B cell (primary cell): ENCODE data around the gene CCDC112. TPM values are rescaled to one million over a fixed set of nuclear protein-coding genes. Genes with fewer than 3 reads are reported as not detected.

Source experiments
- ATAC-seq: fragments of 200-7000 bp; cut with Tn5 transposase; one replicate; pipeline ENCODE4 v1.10.0; 2021; ENCODE audit warnings: low read depth, mild to moderate bottlenecking, moderate number of reproducible peaks, moderate library complexity
- CTCF ChIA-PET: fragments of 350-600 bp; sonication (Branson Sonifier 250); formaldehyde crosslinking; loops from one replicate; lab custom pipeline; 2021; ENCODE audit warnings: antibody characterized with exemption, inconsistent platforms; lab: Charles Lee
- POLR2A ChIA-PET: fragments of 350-600 bp; sonication (Branson Sonifier 250); formaldehyde crosslinking; loops from one replicate; lab custom pipeline; 2021; ENCODE audit warnings: antibody characterized with exemption; lab: Charles Lee
- DNase-seq: peaks from one replicate; pipeline ENCODE4 v3.0.0; 2013
- H2AFZ ChIP-seq: 2 replicates; pipeline ENCODE4 v1.6.1; 2012; ENCODE audit warnings: mild to moderate bottlenecking, low read depth, low read length; ENCODE audit not compliant: insufficient read depth, poor library complexity, severe bottlenecking
- H3K27ac ChIP-seq, 2 donors: 1 replicate in 1 of 2; 2 replicates in 1 of 2; pipeline ENCODE4 v1.5.1; 2012 to 2013; ENCODE audit warnings: low read length in 2 of 2, mild to moderate bottlenecking in 2 of 2, moderate library complexity in 1 of 2
- H3K27me3 ChIP-seq, 4 experiments: fragments of 200-600 bp in 1 of 4; sonication (generic) in 1 of 4; replicated peaks in 1 of 4; 1 replicate in 2 of 4; 2 replicates in 2 of 4; pipeline versions ENCODE4 v1.6.1 to v1.7.0; 2013 to 2016; ENCODE audit warnings: low read length in 3 of 4, mild to moderate bottlenecking in 2 of 4, mixed read lengths in 1 of 4, moderate library complexity in 1 of 4; ENCODE audit not compliant: insufficient read depth in 4 of 4, control insufficient read depth in 3 of 4; ENCODE audit errors: control extremely low read depth in 1 of 4
- H3K36me3 ChIP-seq, 2 experiments: replicated peaks in 1 of 2; 1 replicate in 1 of 2; 2 replicates in 1 of 2; pipeline versions ENCODE4 v1.6.1 to v1.7.1; 2013; ENCODE audit warnings: low read length in 1 of 2; ENCODE audit not compliant: insufficient read depth in 2 of 2, control insufficient read depth in 1 of 2; ENCODE audit errors: control extremely low read depth in 1 of 2, extremely low read depth in 1 of 2
- H3K4me1 ChIP-seq, 2 donors: fragments of 200-600 bp in 1 of 2; sonication (generic) in 1 of 2; 1 replicate in 1 of 2; 2 replicates in 1 of 2; pipeline versions ENCODE4 v1.5.1 to v1.6.1; 2013 to 2017; ENCODE audit warnings: low read length in 2 of 2; ENCODE audit not compliant: control insufficient read depth in 2 of 2, insufficient read depth in 2 of 2
- H3K4me2 ChIP-seq: replicated peaks from 2 replicates; pipeline ENCODE3; 2012; ENCODE audit warnings: mild to moderate bottlenecking, low read depth, low read length; ENCODE audit not compliant: poor library complexity, severe bottlenecking
- H3K4me3 ChIP-seq, 5 experiments: fragments of 200-600 bp in 1 of 5; sonication (generic) in 1 of 5; 1 replicate in 3 of 5; 2 replicates in 2 of 5; pipeline versions ENCODE4 v1.5.1 to v1.7.0; 2011 to 2016; ENCODE audit warnings: low read length in 4 of 5, mild to moderate bottlenecking in 4 of 5, low read depth in 2 of 5, control low read depth in 1 of 5, moderate library complexity in 1 of 5; ENCODE audit not compliant: insufficient read depth in 1 of 5; ENCODE audit errors: control extremely low read depth in 1 of 5, extremely low read depth in 1 of 5
- H3K79me2 ChIP-seq: fragments of 200-600 bp; sonication (generic); one replicate; pipeline ENCODE4 v1.6.0; 2016; ENCODE audit warnings: low read length; ENCODE audit not compliant: control insufficient read depth, insufficient read depth
- H3K9ac ChIP-seq: fragments of 200-600 bp; sonication (generic); 2 replicates; pipeline ENCODE4 v1.6.1; 2017; ENCODE audit warnings: mild to moderate bottlenecking, low read length, moderate library complexity
- H3K9me3 ChIP-seq, 3 donors: one replicate each; pipeline versions ENCODE4 v1.6.1 to v1.7.1; 2013; ENCODE audit warnings: low read length in 2 of 3; ENCODE audit not compliant: control insufficient read depth in 2 of 3, insufficient read depth in 1 of 3; ENCODE audit errors: control extremely low read depth in 1 of 3
- H4K20me1 ChIP-seq: 2 replicates; pipeline ENCODE4 v1.6.0; 2012; ENCODE audit warnings: mild to moderate bottlenecking, low read length; ENCODE audit not compliant: insufficient read depth, control insufficient read depth, poor library complexity, severe bottlenecking
- H3K27ac Mint-ChIP-seq: one replicate; pipeline ENCODE4 v1.8.0; 2021; ENCODE audit warnings: mixed read lengths
- H3K27me3 Mint-ChIP-seq: one replicate; pipeline ENCODE4 v1.8.0; 2021; ENCODE audit warnings: mixed read lengths
- H3K4me1 Mint-ChIP-seq: one replicate; pipeline ENCODE4 v1.8.0; 2021; ENCODE audit warnings: mixed read lengths
- H3K4me3 Mint-ChIP-seq: one replicate; pipeline ENCODE4 v1.8.0; 2021; ENCODE audit warnings: mixed read lengths
- H3K9me3 Mint-ChIP-seq: one replicate; pipeline ENCODE4 v1.8.0; 2022; ENCODE audit warnings: mixed read lengths; ENCODE audit not compliant: insufficient read depth
- CTCF ChIP-seq: fragments of 200-600 bp; IDR thresholded peaks from one replicate; pipeline ENCODE4 v1.8.0; 2022; ENCODE audit warnings: antibody characterized with exemption, mild to moderate bottlenecking
- EZH2 ChIP-seq: IDR thresholded peaks from 2 replicates; pipeline ENCODE4 v1.6.1; 2012; ENCODE audit warnings: borderline replicate concordance, low read depth, mild to moderate bottlenecking, moderate library complexity, low read length; ENCODE audit not compliant: insufficient read depth, poor library complexity, severe bottlenecking
- WGBS: methylation state at CpG from one replicate; pipeline ENCODE4 v1.1.5; 2013; ENCODE audit warnings: missing lambda C conversion rate; ENCODE audit not compliant: insufficient coverage; 5-methylcytosine and 5-hydroxymethylcytosine counted together
- intact Hi-C: fragments of 100-400 bp; cut with micrococcal nuclease; formaldehyde crosslinking; loops from one replicate; pipeline ENCODE4 v1.10.0; 2022
- polyA plus RNA-seq: library from polyadenylated mRNA; depleted of rRNA; stranded (reverse); fragments of >200 nt; gene quantifications from 2 replicates; pipeline ENCODE4 v1.2.3, GENCODE V29; 2012
- total RNA-seq, 2 donors: library from RNA; stranded (reverse); fragments of 120-200 nt in 1 of 2; gene quantifications; 1 replicate in 1 of 2; 2 replicates in 1 of 2; pipeline versions ENCODE4 v1.2.3 to v1.2.4, GENCODE V29; 2013 to 2022

Gene CCDC112
- total and polyA plus RNA-seq, 2 donors (not counting 1 experiment from before 2014, with no cell fraction given): 3.7 to 9.6 TPM

GRCh38 chr5:115236599-115236998 is 59.9 kb downstream of the CCDC112 start:
- Mint-ChIP-seq H3K4me1 (no peaks in the 10 kb centered on the region), H3K27ac (no peak overlapping the region), H3K27me3 (no peaks in the 10 kb centered on the region), H3K4me3 (no peak overlapping the region), H3K9me3 (no peaks in the 10 kb centered on the region)
- no peaks in the 10 kb centered on the region for H3K9me3 ChIP-seq
- intact Hi-C loops: no loop called here
- no peak overlapping the region for H3K4me3 ChIP-seq
- H3K36me3 ChIP-seq: peaks cover 7 to 65% of the 10 kb centered on the region in 2 experiments
- TF ChIP-seq EZH2 (no peak), CTCF (no peak)
- no peak overlapping the region for H3K4me2 ChIP-seq
- no peak overlapping the region for H3K27ac ChIP-seq
- ChIA-PET POLR2A (no interaction called here), CTCF (interaction anchor here (1.0 kb wide), 1 partner anchor 9 kb away, joined by 3 read pairs; no protein-coding TSS in a partner anchor)
- DNase-seq (no peak), ATAC-seq (no peak)
- no peaks in the 10 kb centered on the region for H3K4me1 ChIP-seq
- H3K9ac ChIP-seq: no peak overlapping the region
- peaks cover 18% of the 10 kb centered on the region for H4K20me1 ChIP-seq
- peaks cover 6% of the 10 kb centered on the region for H3K79me2 ChIP-seq
- no CpG with 5 or more reads among the region's 2 CpGs for WGBS
- H3K27me3 ChIP-seq: no peaks in the 10 kb centered on the region
- no peak overlapping the region for H2AFZ ChIP-seq

- H3K4me3 ChIP-seq: no peak overlapping the region
- no peaks in the 10 kb centered on the region for H3K9me3 ChIP-seq
- CTCF ChIA-PET: interaction anchor here (0.8 to 1.8 kb wide), 2 partner anchors 91 to 135 kb away, joined by 3 to 5 read pairs; no protein-coding TSS in a partner anchor
- intact Hi-C loops: no loop called here
- peaks cover 0 to 69% of the 10 kb centered on the region in 2 experiments for H3K36me3 ChIP-seq
- H3K27ac ChIP-seq: no peak overlapping the region
- H4K20me1 ChIP-seq: peaks cover 6% of the 10 kb centered on the region
- H3K4me2 ChIP-seq: no peak overlapping the region
- POLR2A ChIA-PET: no interaction called here
- no peaks in the 10 kb centered on the region for H3K9me3 Mint-ChIP-seq
- ATAC-seq (no peak), DNase-seq (no peak)
- H3K79me2 ChIP-seq: no peaks in the 10 kb centered on the region
- peaks cover 8% of the 10 kb centered on the region for H3K4me1 Mint-ChIP-seq
- H3K27me3 Mint-ChIP-seq: no peaks in the 10 kb centered on the region
- H3K4me3 Mint-ChIP-seq: no peak overlapping the region
- H3K27ac Mint-ChIP-seq: no peak overlapping the region
- no CpG with 5 or more reads among the region's 4 CpGs for WGBS
- no peak overlapping the region for H2AFZ ChIP-seq
- H3K27me3 ChIP-seq: no peaks in the 10 kb centered on the region
- H3K4me1 ChIP-seq: no peaks in the 10 kb centered on the region
- TF ChIP-seq CTCF (no peak), EZH2 (no peak)
- no peak overlapping the region for H3K9ac ChIP-seq
Observed at GRCh38 chr5:115231598-115231997, 64.9 kb downstream of the CCDC112 start.
